Measurements from ENCODE around the gene PTPRR.

The PTPRR gene

DNA sequence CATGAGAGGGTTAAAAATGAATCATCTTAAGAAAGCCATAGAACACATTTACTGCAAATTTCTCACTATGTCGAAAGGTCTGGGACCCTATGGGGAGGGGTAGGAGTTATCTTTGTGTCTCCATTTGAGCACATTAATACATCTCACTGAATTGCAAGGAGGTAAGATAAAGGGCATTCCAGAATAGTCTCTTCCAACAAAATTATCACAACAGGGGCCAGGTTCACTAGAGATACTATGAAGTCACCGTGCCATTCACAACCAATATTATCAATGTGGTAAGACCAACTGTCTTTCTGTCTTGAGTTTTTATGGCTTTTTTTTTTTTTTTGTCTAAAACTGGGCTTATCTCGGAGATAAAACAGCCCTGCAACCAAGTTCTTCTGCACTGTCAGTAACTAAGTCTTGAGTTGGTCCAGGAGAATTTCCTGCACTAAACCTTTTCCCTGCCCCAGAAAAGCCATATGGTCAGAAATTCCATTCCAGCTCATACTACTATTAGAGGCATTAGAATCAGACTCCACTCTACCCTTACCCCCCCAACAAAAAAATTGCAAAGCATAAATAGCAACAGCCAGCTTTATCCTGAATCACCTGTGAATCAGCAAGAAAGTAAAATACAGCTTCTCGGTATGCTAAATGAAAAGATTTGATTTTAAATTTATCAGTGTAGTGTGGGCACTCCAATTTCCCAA is 79.7 kb downstream of the PTPRR start:
- Histone ChIP-seq H3K36me3 (ENCODE audit: insufficient read depth, low read length) (no peaks in the 10 kb centered on the region), H3K4me1 (ENCODE audit: insufficient read depth, low read length, poor library complexity, severe bottlenecking) (peaks cover 24% of the 10 kb centered on the region), H3K27me3 (ENCODE audit: insufficient read depth, low read length, poor library complexity, severe bottlenecking) (no peaks in the 10 kb centered on the region), H3K79me2 (ENCODE audit: insufficient read depth, low read length) (no peaks in the 10 kb centered on the region), H3K9me2 (replicated peaks; ENCODE audit: low read depth, low read length) (no peaks in the 10 kb centered on the region), H3K9me3 (ENCODE audit: insufficient read depth, low read depth, low read length) (no peaks in the 10 kb centered on the region), H3F3A (ENCODE audit: low read depth) (no peaks in the 10 kb centered on the region), H2AFZ (ENCODE audit: low read length) (no peak overlapping the region), H4K20me1 (ENCODE audit: insufficient read depth, low read length, poor library complexity, severe bottlenecking) (no peaks in the 10 kb centered on the region), H3K4me3 (ENCODE audit: low read length, poor library complexity, severe bottlenecking) (no peak overlapping the region), H3K4me2 (ENCODE audit: low read depth, low read length, poor library complexity, severe bottlenecking) (no peak overlapping the region), H3K9ac (ENCODE audit: low read depth, low read length, poor library complexity, severe bottlenecking) (no peak overlapping the region)
- TF ChIP-seq, protein P1, sequence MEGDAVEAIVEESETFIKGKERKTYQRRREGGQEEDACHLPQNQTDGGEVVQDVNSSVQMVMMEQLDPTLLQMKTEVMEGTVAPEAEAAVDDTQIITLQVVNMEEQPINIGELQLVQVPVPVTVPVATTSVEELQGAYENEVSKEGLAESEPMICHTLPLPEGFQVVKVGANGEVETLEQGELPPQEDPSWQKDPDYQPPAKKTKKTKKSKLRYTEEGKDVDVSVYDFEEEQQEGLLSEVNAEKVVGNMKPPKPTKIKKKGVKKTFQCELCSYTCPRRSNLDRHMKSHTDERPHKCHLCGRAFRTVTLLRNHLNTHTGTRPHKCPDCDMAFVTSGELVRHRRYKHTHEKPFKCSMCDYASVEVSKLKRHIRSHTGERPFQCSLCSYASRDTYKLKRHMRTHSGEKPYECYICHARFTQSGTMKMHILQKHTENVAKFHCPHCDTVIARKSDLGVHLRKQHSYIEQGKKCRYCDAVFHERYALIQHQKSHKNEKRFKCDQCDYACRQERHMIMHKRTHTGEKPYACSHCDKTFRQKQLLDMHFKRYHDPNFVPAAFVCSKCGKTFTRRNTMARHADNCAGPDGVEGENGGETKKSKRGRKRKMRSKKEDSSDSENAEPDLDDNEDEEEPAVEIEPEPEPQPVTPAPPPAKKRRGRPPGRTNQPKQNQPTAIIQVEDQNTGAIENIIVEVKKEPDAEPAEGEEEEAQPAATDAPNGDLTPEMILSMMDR (conservative IDR thresholded peaks at IDR 0.05; ENCODE audit: low read length), result no peak
- no peak for TF ChIP-seq EZH2phosphoT487 (IDR thresholded peaks at IDR 0.05; ENCODE audit: borderline replicate concordance)

DNA sequence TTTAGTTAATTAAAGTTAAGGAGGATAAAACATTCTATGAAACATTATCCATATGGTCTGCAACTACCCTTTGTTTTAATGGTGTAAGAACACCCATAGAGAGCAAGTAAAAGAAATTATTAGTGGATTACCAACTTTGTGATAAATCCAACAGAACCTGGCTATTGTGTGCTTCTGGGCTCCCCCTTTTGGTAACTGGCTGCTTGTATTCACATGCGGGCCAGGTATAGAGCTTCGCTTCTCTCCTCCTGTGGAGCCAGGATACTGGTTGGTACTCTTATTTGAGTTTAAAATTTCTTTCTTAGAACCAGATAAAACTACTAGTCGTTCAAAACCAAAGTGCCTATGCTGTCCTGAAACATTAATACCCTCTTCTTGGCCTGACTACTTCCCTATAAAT is 81.0 kb downstream of the PTPRR start:
- no peaks in the 10 kb centered on the region for H3K9me2 ChIP-seq (replicated peaks; ENCODE audit: low read depth, low read length)
- no peak overlapping the region for H3K4me2 ChIP-seq (ENCODE audit: low read depth, low read length, poor library complexity, severe bottlenecking)
- no peaks in the 10 kb centered on the region for H3K27me3 ChIP-seq (ENCODE audit: insufficient read depth, low read length, poor library complexity, severe bottlenecking)
- H3K4me3 ChIP-seq (ENCODE audit: low read length, poor library complexity, severe bottlenecking), result no peak overlapping the region
- H2AFZ ChIP-seq (ENCODE audit: low read length), result no peak overlapping the region
- no peak overlapping the region for H3K9ac ChIP-seq (ENCODE audit: low read depth, low read length, poor library complexity, severe bottlenecking)
- no peaks in the 10 kb centered on the region for H3F3A ChIP-seq (ENCODE audit: low read depth)
- no peak for TF ChIP-seq EZH2phosphoT487 (IDR thresholded peaks at IDR 0.05; ENCODE audit: borderline replicate concordance)
- TF ChIP-seq, protein P1 (conservative IDR thresholded peaks at IDR 0.05; ENCODE audit: low read length), result peak; percentile 44
- H4K20me1 ChIP-seq (ENCODE audit: insufficient read depth, low read length, poor library complexity, severe bottlenecking), result no peaks in the 10 kb centered on the region
- no peaks in the 10 kb centered on the region for H3K9me3 ChIP-seq (ENCODE audit: insufficient read depth, low read depth, low read length)
- H3K36me3 ChIP-seq (ENCODE audit: insufficient read depth, low read length), result no peaks in the 10 kb centered on the region
- H3K79me2 ChIP-seq (ENCODE audit: insufficient read depth, low read length), result no peaks in the 10 kb centered on the region
- peaks cover 24% of the 10 kb centered on the region for H3K4me1 ChIP-seq (ENCODE audit: insufficient read depth, low read length, poor library complexity, severe bottlenecking)

DNA sequence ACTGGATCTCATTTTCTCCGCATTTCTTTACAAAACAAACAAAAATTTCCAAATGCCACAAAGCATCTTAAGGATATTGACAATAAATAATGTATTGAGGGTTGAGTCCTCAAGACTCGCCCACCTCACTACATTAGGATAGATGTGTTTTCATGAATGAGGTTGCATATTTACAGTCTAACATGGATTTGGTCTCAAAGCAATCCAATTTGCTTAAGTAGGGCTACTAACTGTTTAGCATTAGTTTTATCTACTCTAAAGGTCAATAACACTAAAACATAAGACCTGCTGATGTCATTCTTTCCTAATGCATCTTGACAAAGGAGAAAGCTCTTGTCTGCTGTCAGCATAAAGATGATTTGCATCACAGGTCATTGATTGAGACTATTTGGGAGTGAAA is 82.4 kb downstream of the PTPRR start:
- Histone ChIP-seq H3K9ac (ENCODE audit: low read depth, low read length, poor library complexity, severe bottlenecking) (no peak overlapping the region), H3K4me2 (ENCODE audit: low read depth, low read length, poor library complexity, severe bottlenecking) (no peak overlapping the region), H2AFZ (ENCODE audit: low read length) (no peak overlapping the region), H3K9me3 (ENCODE audit: insufficient read depth, low read depth, low read length) (no peaks in the 10 kb centered on the region), H3K4me3 (ENCODE audit: low read length, poor library complexity, severe bottlenecking) (no peak overlapping the region), H4K20me1 (ENCODE audit: insufficient read depth, low read length, poor library complexity, severe bottlenecking) (no peaks in the 10 kb centered on the region), H3K4me1 (ENCODE audit: insufficient read depth, low read length, poor library complexity, severe bottlenecking) (peaks cover 24% of the 10 kb centered on the region), H3K9me2 (replicated peaks; ENCODE audit: low read depth, low read length) (no peaks in the 10 kb centered on the region), H3K27me3 (ENCODE audit: insufficient read depth, low read length, poor library complexity, severe bottlenecking) (no peaks in the 10 kb centered on the region), H3F3A (ENCODE audit: low read depth) (no peaks in the 10 kb centered on the region), H3K79me2 (ENCODE audit: insufficient read depth, low read length) (no peaks in the 10 kb centered on the region), H3K36me3 (ENCODE audit: insufficient read depth, low read length) (no peaks in the 10 kb centered on the region)
- no peak for TF ChIP-seq EZH2phosphoT487 (IDR thresholded peaks at IDR 0.05; ENCODE audit: borderline replicate concordance)
- TF ChIP-seq, protein P1 (conservative IDR thresholded peaks at IDR 0.05; ENCODE audit: low read length), result no peak

Data from Loucy (cell line).